GM12865 (cell line): ENCODE results near the gene NOL9.

Experiments
- DNase-seq: peaks from one replicate; pipeline ENCODE4 v3.0.0; 2010; ENCODE audit warnings: low read depth
- H3K4me3 ChIP-seq: 2 replicates; pipeline ENCODE4 v1.5.1; 2011; ENCODE audit warnings: mild to moderate bottlenecking, low read depth, low read length, control low read depth
- CTCF ChIP-seq: IDR thresholded peaks from 2 replicates; pipeline ENCODE4 v1.5.1; 2011; ENCODE audit warnings: low read length, control low read depth, low read depth, inconsistent platforms; ENCODE audit not compliant: insufficient read depth; ENCODE audit errors: missing control alignments

Gene NOL9

GRCh38 chr1:6594977-6595740 is 40.8 kb upstream of the NOL9 start:
- TF ChIP-seq CTCF: no peak
- DNase-seq: no peak

GRCh38 chr1:6593810-6594209 is 39.5 kb upstream of the NOL9 start:
- H3K4me3 ChIP-seq: no peak overlapping the region
- DNase-seq: no peak
- no peak for TF ChIP-seq CTCF

More at GRCh38 chr1:6594977-6595740, 40.8 kb upstream of the NOL9 start:
- H3K4me3 ChIP-seq: no peak overlapping the region

GRCh38 chr1:6592865-6593593 is 38.7 kb upstream of the NOL9 start:
- TF ChIP-seq CTCF: no peak
- H3K4me3 ChIP-seq: no peak overlapping the region
- DNase-seq: no peak

- H3K4me3 ChIP-seq: no peak overlapping the region
- no peak for TF ChIP-seq CTCF
Measured at GRCh38 chr1:6592441-6592840, 38.1 kb upstream of the NOL9 start.

GRCh38 chr1:6591644-6592043 is 37.3 kb upstream of the NOL9 start:
- no peak for TF ChIP-seq CTCF
- no peak for DNase-seq
- H3K4me3 ChIP-seq: no peak overlapping the region

More at GRCh38 chr1:6592441-6592840, 38.1 kb upstream of the NOL9 start:
- no peak for DNase-seq

- no peak for DNase-seq
- H3K4me3 ChIP-seq: no peak overlapping the region
- no peak for TF ChIP-seq CTCF
Measured at GRCh38 chr1:6591222-6591621, 36.9 kb upstream of the NOL9 start.
